IMR-90 (cell line): ENCODE data around the gene FAM171A1. TPM values are rescaled to one million over a fixed set of nuclear protein-coding genes. Genes with fewer than 3 reads are reported as not detected.

Experiments used
- ATAC-seq: fragments of 200-7000 bp; cut with Tn5 transposase; 2 replicates; pipeline ENCODE4 v1.9.1; 2020; ENCODE audit warnings: low read depth, mild to moderate bottlenecking, moderate library complexity
- BruUV-seq: library from RNA; stranded (reverse); fragments of 400-500 nt; replicated peaks from 2 replicates; lab custom pipeline; 2021; lab: Mats Ljungman, UMichigan
- CTCF ChIA-PET: fragments of 300-600 bp; formaldehyde crosslinking; extraction: SDS; loops from one replicate; lab custom pipeline; 2021; ENCODE audit warnings: antibody characterized with exemption; lab: Yijun Ruan, JAX
- POLR2A ChIA-PET: fragments of 300-600 bp; sonication (Branson Sonifier 250); formaldehyde crosslinking; loops from one replicate; lab custom pipeline; 2022; ENCODE audit warnings: antibody characterized with exemption; ENCODE audit not compliant: unreplicated experiment; lab: Charles Lee
- DNase-seq: peaks from one replicate; pipeline ENCODE4 v3.0.0; 2013
- H2AFZ ChIP-seq: replicated peaks from 2 replicates; pipeline ENCODE3; 2013; ENCODE audit warnings: low read length, mild to moderate bottlenecking; ENCODE audit not compliant: poor library complexity
- H2AK5ac ChIP-seq: 2 replicates; pipeline ENCODE4 v1.6.1; 2013; ENCODE audit warnings: low read depth, low read length, inconsistent platforms
- H2AK9ac ChIP-seq: replicated peaks from 2 replicates; pipeline ENCODE3; 2013; ENCODE audit warnings: mild to moderate bottlenecking, low read depth, low read length, moderate library complexity; ENCODE audit not compliant: poor library complexity
- H2BK120ac ChIP-seq: 2 replicates; pipeline ENCODE4 v1.6.1; 2013; ENCODE audit warnings: low read depth, low read length, inconsistent platforms
- H2BK15ac ChIP-seq: 3 replicates; pipeline ENCODE4 v1.6.1; 2013; ENCODE audit warnings: low read depth, low read length, inconsistent platforms
- H2BK20ac ChIP-seq: 2 replicates; pipeline ENCODE4 v1.6.1; 2013; ENCODE audit warnings: low read depth, mild to moderate bottlenecking, inconsistent platforms, low read length, moderate library complexity
- H2BK5ac ChIP-seq: 2 replicates; pipeline ENCODE4 v1.6.1; 2013; ENCODE audit warnings: mild to moderate bottlenecking, low read depth, low read length, inconsistent platforms; ENCODE audit not compliant: poor library complexity, severe bottlenecking
- H3K14ac ChIP-seq: replicated peaks from 2 replicates; pipeline ENCODE4 v1.6.1; 2013; ENCODE audit warnings: low read depth, low read length, inconsistent platforms
- H3K18ac ChIP-seq: 2 replicates; pipeline ENCODE4 v1.6.1; 2013; ENCODE audit warnings: low read depth, low read length, control low read depth
- H3K23ac ChIP-seq: 2 replicates; pipeline ENCODE4 v1.6.1; 2013; ENCODE audit warnings: low read depth, low read length, inconsistent platforms
- H3K27ac ChIP-seq: 2 replicates; pipeline ENCODE4 v1.5.1; 2013; ENCODE audit warnings: mild to moderate bottlenecking, control low read depth, low read length; ENCODE audit not compliant: insufficient read depth
- H3K27me3 ChIP-seq: 2 replicates; pipeline ENCODE4 v1.6.1; 2013; ENCODE audit warnings: low read length; ENCODE audit not compliant: control insufficient read depth, insufficient read depth
- H3K36me3 ChIP-seq: 2 replicates; pipeline ENCODE4 v1.6.1; 2013; ENCODE audit warnings: low read length, mixed read lengths; ENCODE audit not compliant: control insufficient read depth, insufficient read depth
- H3K4ac ChIP-seq: 2 replicates; pipeline ENCODE4 v1.6.1; 2013; ENCODE audit warnings: low read depth, low read length, inconsistent platforms
- H3K4me1 ChIP-seq: 2 replicates; pipeline ENCODE4 v1.6.1; 2013; ENCODE audit warnings: low read length, mixed read lengths; ENCODE audit not compliant: control insufficient read depth, insufficient read depth
- H3K4me2 ChIP-seq: 2 replicates; pipeline ENCODE4 v1.6.1; 2013; ENCODE audit warnings: low read depth, mild to moderate bottlenecking, control low read depth, low read length, moderate library complexity
- H3K4me3 ChIP-seq: 2 replicates; pipeline ENCODE4 v1.5.1; 2013; ENCODE audit warnings: low read depth, mild to moderate bottlenecking, control low read depth, low read length, moderate library complexity; ENCODE audit not compliant: insufficient read depth
- H3K56ac ChIP-seq: 2 replicates; pipeline ENCODE4 v1.6.1; 2013; ENCODE audit warnings: low read length, inconsistent platforms; ENCODE audit not compliant: insufficient read depth; ENCODE audit errors: extremely low read depth
- H3K79me1 ChIP-seq, 2 experiments: 2 replicates each; pipeline ENCODE4 v1.6.1; 2013; ENCODE audit warnings: low read length in 2 of 2, inconsistent platforms in 1 of 2, low read depth in 1 of 2
- H3K9ac ChIP-seq: 2 replicates; pipeline ENCODE4 v1.6.1; 2013; ENCODE audit warnings: low read depth, low read length, control low read depth
- H3K9me1 ChIP-seq: 2 replicates; pipeline ENCODE4 v1.6.1; 2013; ENCODE audit warnings: low read length, inconsistent platforms; ENCODE audit not compliant: insufficient read depth
- H3K9me3 ChIP-seq: 2 replicates; pipeline ENCODE4 v1.6.1; 2013; ENCODE audit warnings: low read length; ENCODE audit not compliant: control insufficient read depth, insufficient read depth
- H4K20me1 ChIP-seq: 2 replicates; pipeline ENCODE4 v1.6.1; 2013; ENCODE audit warnings: low read length, inconsistent platforms; ENCODE audit not compliant: insufficient read depth
- H4K5ac ChIP-seq: 2 replicates; pipeline ENCODE4 v1.6.1; 2013; ENCODE audit warnings: mild to moderate bottlenecking, low read depth, low read length, control low read depth
- H4K8ac ChIP-seq, 2 experiments: 2 replicates each; pipeline ENCODE4 v1.6.1; 2013; ENCODE audit warnings: low read depth in 2 of 2, low read length in 2 of 2, control low read depth in 1 of 2, inconsistent platforms in 1 of 2
- H4K91ac ChIP-seq: 2 replicates; pipeline ENCODE4 v1.6.1; 2013; ENCODE audit warnings: low read depth, low read length, inconsistent platforms; ENCODE audit not compliant: insufficient read depth
- CEBPB ChIP-seq: IDR thresholded peaks from 2 replicates; pipeline ENCODE4 v1.6.1; 2012; ENCODE audit warnings: low read depth, low read length, improper control_type of control experiment
- CHD1 ChIP-seq: IDR thresholded peaks from 2 replicates; pipeline ENCODE4 v1.6.1; 2012; ENCODE audit warnings: low read depth, low read length, improper control_type of control experiment
- MAFK ChIP-seq: IDR thresholded peaks from 2 replicates; pipeline ENCODE4 v1.6.1; 2012; ENCODE audit warnings: low read depth, low read length, improper control_type of control experiment
- MXI1 ChIP-seq: IDR thresholded peaks from 2 replicates; pipeline ENCODE4 v1.6.1; 2012; ENCODE audit warnings: low read depth, mild to moderate bottlenecking, low read length, moderate library complexity, borderline replicate concordance
- RAD21 ChIP-seq: IDR thresholded peaks from 2 replicates; pipeline ENCODE4 v1.6.1; 2012; ENCODE audit warnings: low read length, improper control_type of control experiment
- USF2 ChIP-seq: fragments of 150-350 bp; IDR thresholded peaks from 2 replicates; pipeline ENCODE4 v1.6.1; 2017; ENCODE audit warnings: mild to moderate bottlenecking, antibody characterized with exemption, low read length, low read depth
- WGBS, 2 experiments: methylation state at CpG; one replicate each; pipeline versions ENCODE4 v1.1.5 to v1.1.7; 2013; ENCODE audit warnings: missing lambda C conversion rate in 2 of 2; ENCODE audit not compliant: insufficient read length in 1 of 2; ENCODE audit errors: extremely low coverage in 2 of 2; 5-methylcytosine and 5-hydroxymethylcytosine counted together
- dilution Hi-C: fragments of 300-500 bp; cut with HindIII; formaldehyde crosslinking; loops from one replicate; pipeline ENCODE4 v1.14.3; 2018; ENCODE audit warnings: low sequenced_read_pairs; ENCODE audit not compliant: unreplicated experiment
- in situ Hi-C: fragments of 300-500 bp; cut with MboI; formaldehyde crosslinking; loops from 3 replicates; pipeline ENCODE4 v1.14.3; 2019; ENCODE audit warnings: low sequenced_read_pairs, inconsistent platforms, mixed read lengths
- intact Hi-C: fragments of 100-400 bp; cut with micrococcal nuclease; formaldehyde crosslinking; loops from 2 replicates; pipeline ENCODE4 v1.10.0; 2022
- polyA plus RNA-seq, 3 experiments: library from polyadenylated mRNA; depleted of rRNA; stranded (reverse); fragments of >200 nt; gene quantifications; 2 replicates each; pipeline ENCODE4 v1.2.3, GENCODE V29; 2012; ENCODE audit warnings: low replicate concordance in 1 of 3
- total RNA-seq: library from RNA; depleted of rRNA; stranded (reverse); fragments of >200 nt; gene quantifications from 2 replicates; pipeline ENCODE4 v1.2.3, GENCODE V29; 2012

FAM171A1 gene
- total and polyA plus RNA-seq, 2 of the 4 experiments (the other 2 are of a cell fraction) = 20.3 to 30.6 TPM

- DNase-seq (no peak), ATAC-seq (no peak)
- CTCF ChIA-PET = no interaction called here
- H2BK15ac ChIP-seq = no peak overlapping the region
- H3K4ac ChIP-seq = no peak overlapping the region
- H2AFZ ChIP-seq = no peak overlapping the region
- no TSS peak for BruUV-seq
- peaks cover 10 to 34% of the 10 kb centered on the region in 2 experiments; a peak in 2 of 4 replicates for H3K79me1 ChIP-seq
- no peaks in the 10 kb centered on the region for H3K27me3 ChIP-seq
- intact Hi-C loops (no loop called here), dilution Hi-C loops (no loop called here), in situ Hi-C loops (no loop called here)
- no peak overlapping the region for H2AK9ac ChIP-seq
- no peak overlapping the region for H3K14ac ChIP-seq
- WGBS, 2 experiments = no CpG with 5 or more reads among the region's 3 CpGs
- no peak overlapping the region for H3K56ac ChIP-seq
- peaks cover 6% of the 10 kb centered on the region; the same call in 1 of the 2 replicates for H4K20me1 ChIP-seq
- H4K5ac ChIP-seq = no peak overlapping the region
- peaks cover 1% of the 10 kb centered on the region; the same call in 1 of the 2 replicates for H3K4me1 ChIP-seq
- no peaks in the 10 kb centered on the region for H3K36me3 ChIP-seq
- no peak overlapping the region for H2BK120ac ChIP-seq
- no peak overlapping the region for H3K4me2 ChIP-seq
- H3K9ac ChIP-seq = no peak overlapping the region
- H3K23ac ChIP-seq = no peak overlapping the region
- H3K4me3 ChIP-seq = no peak overlapping the region
- no peak overlapping the region for H4K91ac ChIP-seq
- no peak overlapping the region for H2BK5ac ChIP-seq
- no peak overlapping the region for H3K27ac ChIP-seq
- H2BK20ac ChIP-seq = no peak overlapping the region
- H2AK5ac ChIP-seq = no peak overlapping the region
- H4K8ac ChIP-seq = no peak overlapping the region
- TF ChIP-seq RAD21 (no peak), CHD1 (no peak), CEBPB (no peak), MAFK (no peak), MXI1 (no peak), USF2 (no peak)
- POLR2A ChIA-PET = no interaction called here
- 0 out of 2 replicates have a peak, but pooled peaks cover 3% of the 10 kb centered on the region for H3K9me1 ChIP-seq
- H3K9me3 ChIP-seq = no peaks in the 10 kb centered on the region
- no peak overlapping the region for H3K18ac ChIP-seq
Measured at GRCh38 chr10:15352201-15352600, 18.9 kb downstream of the FAM171A1 start.
